ENCODE measurements around the gene RAPGEFL1. TPM values are rescaled to one million over a fixed set of nuclear protein-coding genes. Genes with fewer than 3 reads are reported as not detected.

RAPGEFL1 gene
- total and polyA plus RNA-seq, 2 donors from 2014 or later = 0.99 to 4.3 TPM

- Histone ChIP-seq H3K4me3 (ENCODE audit: low read length in 3 of 3) (no peak overlapping the region), H3K9ac (ENCODE audit: low read length in 3 of 3) (no peak overlapping the region), H3K27me3 (ENCODE audit: control insufficient read depth, insufficient read depth, low read length) (no peaks in the 10 kb centered on the region), H3K9me3 (ENCODE audit: control insufficient read depth in 2 of 3, insufficient read depth in 1 of 3, low read length in 3 of 3) (no peaks in the 10 kb centered on the region), H3K36me3 (ENCODE audit: control insufficient read depth in 2 of 3, insufficient read depth in 3 of 3, low read length in 3 of 3) (peaks cover 16 to 50% (median 39%) of the 10 kb centered on the region in 3 donors), H3K4me1 (ENCODE audit: control insufficient read depth in 2 of 3, insufficient read depth in 2 of 3, low read depth in 1 of 3, low read length in 3 of 3) (peaks cover 0 to 3% (median 0%) of the 10 kb centered on the region in 3 donors), H3K27ac (ENCODE audit: low read depth in 2 of 2, low read length in 2 of 2) (no peak overlapping the region)
- FAIRE-seq (no peak), DNase-seq (no peak)
- TF ChIP-seq, protein P1, sequence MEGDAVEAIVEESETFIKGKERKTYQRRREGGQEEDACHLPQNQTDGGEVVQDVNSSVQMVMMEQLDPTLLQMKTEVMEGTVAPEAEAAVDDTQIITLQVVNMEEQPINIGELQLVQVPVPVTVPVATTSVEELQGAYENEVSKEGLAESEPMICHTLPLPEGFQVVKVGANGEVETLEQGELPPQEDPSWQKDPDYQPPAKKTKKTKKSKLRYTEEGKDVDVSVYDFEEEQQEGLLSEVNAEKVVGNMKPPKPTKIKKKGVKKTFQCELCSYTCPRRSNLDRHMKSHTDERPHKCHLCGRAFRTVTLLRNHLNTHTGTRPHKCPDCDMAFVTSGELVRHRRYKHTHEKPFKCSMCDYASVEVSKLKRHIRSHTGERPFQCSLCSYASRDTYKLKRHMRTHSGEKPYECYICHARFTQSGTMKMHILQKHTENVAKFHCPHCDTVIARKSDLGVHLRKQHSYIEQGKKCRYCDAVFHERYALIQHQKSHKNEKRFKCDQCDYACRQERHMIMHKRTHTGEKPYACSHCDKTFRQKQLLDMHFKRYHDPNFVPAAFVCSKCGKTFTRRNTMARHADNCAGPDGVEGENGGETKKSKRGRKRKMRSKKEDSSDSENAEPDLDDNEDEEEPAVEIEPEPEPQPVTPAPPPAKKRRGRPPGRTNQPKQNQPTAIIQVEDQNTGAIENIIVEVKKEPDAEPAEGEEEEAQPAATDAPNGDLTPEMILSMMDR (IDR thresholded peaks at IDR 0.05; ENCODE audit: borderline replicate concordance, extremely low read depth, insufficient read depth) = no peak
- intact Hi-C loops (cut with DNase I) = no loop called here
These were observed 6.9 kb upstream of the RAPGEFL1 start for GRCh38 chr17:40170325-40170724.

DNA sequence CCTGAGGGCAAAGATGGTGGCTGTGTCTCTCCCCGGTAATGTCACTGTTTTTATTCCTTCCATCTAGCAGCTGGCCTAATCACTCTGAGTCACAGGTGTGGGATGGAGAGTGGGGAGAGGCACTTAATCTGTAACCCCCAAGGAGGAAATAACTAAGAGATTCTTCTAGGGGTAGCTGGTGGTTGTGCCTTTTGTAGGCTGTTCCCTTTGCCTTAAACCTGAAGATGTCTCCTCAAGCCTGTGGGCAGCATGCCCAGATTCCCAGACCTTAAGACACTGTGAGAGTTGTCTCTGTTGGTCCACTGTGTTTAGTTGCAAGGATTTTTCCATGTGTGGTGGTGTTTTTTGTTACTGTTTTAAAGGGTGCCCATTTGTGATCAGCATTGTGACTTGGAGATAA lies 5.5 kb upstream of the RAPGEFL1 start:
- intact Hi-C loops (cut with DNase I) = no loop called here
- peaks cover 16 to 49% (median 35%) of the 10 kb centered on the region in 3 donors for H3K36me3 ChIP-seq (ENCODE audit: control insufficient read depth in 2 of 3, insufficient read depth in 3 of 3, low read length in 3 of 3)
- H3K27me3 ChIP-seq (ENCODE audit: control insufficient read depth, insufficient read depth, low read length) = no peaks in the 10 kb centered on the region
- H3K4me1 ChIP-seq (ENCODE audit: control insufficient read depth in 2 of 3, insufficient read depth in 2 of 3, low read depth in 1 of 3, low read length in 3 of 3) = peaks cover 0 to 7% (median 0%) of the 10 kb centered on the region in 3 donors
- H3K9ac ChIP-seq (ENCODE audit: low read length in 3 of 3) = no peak overlapping the region
- TF ChIP-seq, protein P1 (IDR thresholded peaks at IDR 0.05; ENCODE audit: borderline replicate concordance, extremely low read depth, insufficient read depth) = no peak
- no peak overlapping the region for H3K27ac ChIP-seq (ENCODE audit: low read depth in 2 of 2, low read length in 2 of 2)
- no peak overlapping the region for H3K4me3 ChIP-seq (ENCODE audit: low read length in 3 of 3)
- FAIRE-seq = no peak
- no peak for DNase-seq
- H3K9me3 ChIP-seq (ENCODE audit: control insufficient read depth in 2 of 3, insufficient read depth in 1 of 3, low read length in 3 of 3) = no peaks in the 10 kb centered on the region

DNA sequence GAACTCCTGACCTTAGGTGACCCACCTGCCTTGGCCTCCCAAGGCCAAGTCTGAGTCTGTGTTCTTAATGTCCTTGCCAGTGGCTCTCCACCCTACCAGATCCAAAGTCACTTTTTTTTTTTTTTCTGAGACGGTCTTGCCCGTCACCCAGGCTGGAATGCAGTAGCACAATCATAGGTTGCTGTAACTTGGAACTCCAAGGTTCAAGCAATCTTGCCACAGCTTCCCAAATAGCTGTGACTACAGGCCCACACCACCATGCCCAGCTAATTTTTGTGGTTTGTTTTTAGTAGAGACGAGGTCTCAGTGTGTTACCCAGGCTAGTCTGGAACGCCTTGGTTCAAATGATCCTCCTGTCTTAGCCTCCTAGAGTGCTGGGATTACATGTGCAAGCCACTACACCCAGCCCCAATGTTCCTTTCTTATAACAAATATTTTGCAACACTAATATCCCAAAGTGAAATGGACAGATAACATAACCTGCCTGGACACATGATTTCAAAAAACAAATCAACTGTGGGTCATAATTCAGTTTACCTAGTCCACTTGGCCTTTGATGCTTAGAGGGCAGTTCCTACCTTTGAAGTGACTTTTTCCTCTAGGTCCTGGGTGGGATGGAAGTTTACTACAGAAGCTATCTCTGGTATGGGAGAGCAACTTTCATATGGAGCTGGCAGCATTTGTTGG lies 4.0 kb upstream of the RAPGEFL1 start:
- H3K4me3 ChIP-seq (ENCODE audit: low read length in 3 of 3) = no peak overlapping the region
- TF ChIP-seq, protein P1 (IDR thresholded peaks at IDR 0.05; ENCODE audit: borderline replicate concordance, extremely low read depth, insufficient read depth) = no peak
- FAIRE-seq (no peak), DNase-seq (no peak)
- H3K27me3 ChIP-seq (ENCODE audit: control insufficient read depth, insufficient read depth, low read length) = no peaks in the 10 kb centered on the region
- H3K9ac ChIP-seq (ENCODE audit: low read length in 3 of 3) = no peak overlapping the region
- H3K27ac ChIP-seq (ENCODE audit: low read depth in 2 of 2, low read length in 2 of 2) = no peak overlapping the region
- H3K4me1 ChIP-seq (ENCODE audit: control insufficient read depth in 2 of 3, insufficient read depth in 2 of 3, low read depth in 1 of 3, low read length in 3 of 3) = peaks cover 0 to 9% (median 0%) of the 10 kb centered on the region in 3 donors
- peaks cover 13 to 38% (median 27%) of the 10 kb centered on the region in 3 donors for H3K36me3 ChIP-seq (ENCODE audit: control insufficient read depth in 2 of 3, insufficient read depth in 3 of 3, low read length in 3 of 3)
- no peaks in the 10 kb centered on the region for H3K9me3 ChIP-seq (ENCODE audit: control insufficient read depth in 2 of 3, insufficient read depth in 1 of 3, low read length in 3 of 3)
- intact Hi-C loops (cut with DNase I) = no loop called here
